NCI-H1694 treated with DMSO at 0.1 percent for 48 hours (cell line): ENCODE measurements around the gene ATP2B1.

Source experiments
- DNase-seq: peaks from one replicate; lab custom pipeline; 2025; lab: John Stamatoyannopoulos, UW

Gene ATP2B1

GRCh38 chr12:89657066-89657465, 51.6 kb downstream of the ATP2B1 start:
- no peak for DNase-seq

DNA sequence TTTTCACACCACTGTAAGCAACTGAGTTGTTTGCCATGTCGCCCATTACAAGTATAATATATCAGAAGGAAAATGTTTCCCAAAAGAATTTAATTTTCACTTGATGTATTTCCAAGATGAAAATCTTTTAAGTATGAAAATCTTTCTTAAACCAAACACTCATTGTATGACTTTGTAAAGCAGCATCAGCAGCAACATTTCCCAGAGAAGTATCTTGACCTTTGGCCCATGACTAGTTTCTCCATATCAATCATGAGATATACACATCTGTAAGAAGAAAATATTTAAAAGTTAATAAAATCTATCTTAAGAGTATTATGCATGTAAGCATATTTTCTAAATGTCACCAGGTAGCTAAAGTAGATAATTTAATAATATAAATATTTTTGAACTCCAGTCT, 52.8 kb downstream of the ATP2B1 start:
- no peak for DNase-seq

- no peak for DNase-seq
Observed at GRCh38 chr12:89651192-89651591, 57.4 kb downstream of the ATP2B1 start.

- DNase-seq, result no peak
Observed at GRCh38 chr12:89650239-89650638, 58.4 kb downstream of the ATP2B1 start.

GRCh38 chr12:89649820-89650219, 58.8 kb downstream of the ATP2B1 start:
- DNase-seq, result no peak

DNA sequence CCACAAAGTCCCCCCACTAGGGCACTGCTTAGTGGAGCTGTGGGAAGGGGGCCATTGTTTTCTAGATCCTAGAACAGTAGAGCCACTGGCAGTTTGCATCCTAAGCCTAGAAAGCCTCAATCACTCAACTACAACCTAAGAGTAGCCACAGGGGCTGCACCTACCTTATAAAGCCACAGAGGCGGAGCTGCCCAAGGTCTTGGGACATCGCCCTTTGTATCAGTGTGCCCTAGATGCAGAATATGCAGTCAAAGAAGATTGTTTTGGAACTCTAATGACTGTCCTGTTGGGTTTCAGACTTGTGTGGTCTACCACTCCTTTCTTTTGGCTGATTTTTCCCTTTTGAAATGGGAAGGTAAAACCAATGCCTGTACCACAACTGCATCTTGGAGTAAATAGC, 59.5 kb downstream of the ATP2B1 start:
- no peak for DNase-seq

DNA sequence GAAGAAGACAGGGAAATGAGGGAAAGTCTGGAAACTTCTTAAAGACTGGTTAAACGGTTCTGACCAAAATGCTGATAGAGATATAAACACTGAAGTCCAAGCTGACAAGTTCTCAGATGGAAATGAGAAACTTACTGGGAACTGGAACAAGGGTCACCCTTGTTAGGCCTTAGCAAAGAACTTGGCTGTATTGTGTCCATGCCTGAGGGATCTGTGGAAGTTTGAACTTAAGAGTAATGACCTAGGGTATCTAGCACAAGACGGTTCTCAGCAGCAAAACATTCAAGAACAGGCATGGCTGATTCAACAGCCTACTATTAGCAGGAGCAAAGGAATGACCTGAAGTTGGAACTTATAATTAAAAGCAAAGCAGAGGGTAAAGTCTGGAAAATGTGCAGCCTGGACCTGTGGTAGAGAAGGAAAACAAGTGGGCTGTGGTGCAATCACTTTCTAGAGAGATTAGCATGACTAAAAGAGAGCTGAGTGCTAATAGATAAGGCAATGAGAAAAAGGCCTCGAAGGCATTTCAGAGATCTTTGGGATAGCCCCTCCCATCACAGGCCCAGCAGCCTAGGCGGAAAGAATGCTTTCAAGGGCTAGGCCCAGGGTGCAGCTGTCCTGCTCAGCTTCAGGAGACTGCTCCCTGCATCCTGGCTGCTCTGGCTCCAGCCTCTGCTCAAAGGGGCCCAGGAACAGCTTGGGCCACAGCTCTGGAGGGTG, 60.3 kb downstream of the ATP2B1 start:
- DNase-seq, result no peak

DNA sequence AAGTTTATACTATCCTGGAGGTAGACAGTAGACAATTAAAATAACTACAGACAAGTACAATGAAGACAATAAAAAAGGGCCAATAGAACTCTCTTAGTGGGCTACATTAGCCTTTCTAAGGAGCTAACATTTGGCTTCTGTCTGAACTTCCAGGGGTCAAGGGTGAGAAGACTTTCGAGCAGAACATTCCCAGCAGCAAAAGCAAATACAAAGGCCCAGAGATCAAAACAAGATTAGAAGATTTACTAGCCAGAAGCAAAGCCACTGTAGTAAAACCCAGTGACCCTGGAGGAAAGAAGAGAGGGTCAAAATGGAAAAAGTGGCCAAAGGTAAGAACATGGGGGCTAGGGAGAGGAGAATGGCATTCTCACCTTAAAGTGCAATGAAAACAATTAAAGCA, 63.2 kb downstream of the ATP2B1 start:
- no peak for DNase-seq

- DNase-seq, result no peak
Observed at GRCh38 chr12:89642959-89643358, 65.7 kb downstream of the ATP2B1 start.

- DNase-seq, result no peak
Observed at GRCh38 chr12:89636776-89637160, 71.9 kb downstream of the ATP2B1 start.

GRCh38 chr12:89636052-89636775, 72.4 kb downstream of the ATP2B1 start:
- DNase-seq, result no peak

- DNase-seq, result no peak
Observed at GRCh38 chr12:89634508-89634907, 74.1 kb downstream of the ATP2B1 start.

DNA sequence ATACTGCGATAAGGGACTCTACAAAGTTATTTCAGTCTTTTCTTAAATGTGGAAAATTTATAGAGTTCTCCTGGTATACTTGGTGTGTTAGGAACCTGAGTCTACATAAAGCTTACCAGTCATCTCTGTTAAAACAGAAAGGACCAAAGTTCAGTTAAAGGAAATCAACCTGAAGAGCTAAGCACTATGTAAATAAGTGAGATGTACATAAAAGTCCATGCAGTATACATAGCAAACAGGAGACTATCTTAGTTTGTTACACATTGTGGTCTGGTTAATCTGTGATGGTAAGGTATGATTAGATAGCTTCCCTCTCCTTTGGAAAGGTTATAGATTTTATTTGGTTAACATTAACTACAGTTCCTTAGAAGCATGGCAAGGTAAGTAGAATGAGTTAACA, 75.9 kb downstream of the ATP2B1 start:
- no peak for DNase-seq

DNA sequence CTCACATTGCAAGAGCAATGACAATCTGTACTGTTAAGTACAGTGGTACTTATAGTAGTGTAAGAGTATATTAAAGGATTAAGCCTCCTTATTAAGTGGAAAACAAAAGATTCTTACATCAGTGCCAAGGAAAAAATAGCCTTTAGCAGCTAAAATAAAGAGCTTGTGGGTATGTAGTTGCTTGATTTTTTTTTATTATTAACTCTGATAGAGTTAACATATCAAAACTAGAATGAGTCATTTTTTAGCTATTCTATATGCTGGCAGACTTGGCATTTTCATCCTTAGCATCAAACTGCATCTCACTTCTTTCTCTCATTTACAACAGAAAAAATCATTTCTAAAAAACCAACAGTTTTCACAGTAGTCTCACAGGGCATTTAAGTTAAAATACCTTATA, 86.5 kb downstream of the ATP2B1 start:
- no peak for DNase-seq

- no peak for DNase-seq
Observed at GRCh38 chr12:89621521-89621920, 87.1 kb downstream of the ATP2B1 start.

DNA sequence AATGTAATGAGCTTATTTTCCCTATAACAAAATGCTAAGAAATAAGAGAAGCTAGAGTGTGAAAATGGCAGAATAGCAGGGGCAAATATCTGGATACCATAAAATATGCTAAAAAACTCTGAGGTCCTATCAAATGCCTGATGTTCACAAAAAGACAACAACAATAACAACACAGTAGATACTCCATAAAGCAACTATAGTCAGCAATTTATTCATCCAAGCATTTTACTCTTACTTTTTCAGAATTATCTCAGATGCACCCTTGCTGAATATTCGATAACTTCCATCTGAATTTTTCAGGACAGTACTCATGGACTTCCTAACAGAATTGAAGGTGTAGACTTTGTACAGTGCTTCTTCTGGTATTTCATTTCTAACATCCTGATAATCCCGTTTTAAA, 88.9 kb downstream of the ATP2B1 start:
- DNase-seq, result no peak

- DNase-seq, result no peak
Observed at GRCh38 chr12:89618113-89618862, 90.3 kb downstream of the ATP2B1 start.

GRCh38 chr12:89610366-89610765, 98.3 kb downstream of the ATP2B1 start:
- DNase-seq, result no peak

GRCh38 chr12:89603678-89604077, 105.0 kb downstream of the ATP2B1 start:
- no peak for DNase-seq

GRCh38 chr12:89597770-89598169, 110.9 kb downstream of the ATP2B1 start:
- DNase-seq, result no peak

GRCh38 chr12:89597210-89597609, 111.4 kb downstream of the ATP2B1 start:
- DNase-seq, result no peak

DNA sequence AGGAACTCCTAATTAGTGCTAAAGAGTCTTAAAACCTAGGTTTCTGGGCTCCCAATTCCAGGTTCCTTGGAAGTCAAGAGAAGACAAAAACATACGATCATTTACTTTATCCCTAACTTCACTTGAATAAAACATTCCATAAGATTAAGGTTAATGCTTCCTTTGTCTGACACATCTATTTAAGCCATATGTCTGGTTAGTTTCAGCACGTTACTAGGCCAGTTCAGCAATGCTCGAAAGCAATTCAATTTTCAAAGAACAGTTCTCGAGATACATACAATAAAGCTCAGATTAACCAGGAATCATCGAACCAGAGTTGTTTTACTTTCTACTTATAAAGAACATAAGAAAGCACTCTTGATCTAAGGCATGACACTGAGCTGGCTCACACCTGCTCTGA, 114.8 kb downstream of the ATP2B1 start:
- DNase-seq, result no peak

DNA sequence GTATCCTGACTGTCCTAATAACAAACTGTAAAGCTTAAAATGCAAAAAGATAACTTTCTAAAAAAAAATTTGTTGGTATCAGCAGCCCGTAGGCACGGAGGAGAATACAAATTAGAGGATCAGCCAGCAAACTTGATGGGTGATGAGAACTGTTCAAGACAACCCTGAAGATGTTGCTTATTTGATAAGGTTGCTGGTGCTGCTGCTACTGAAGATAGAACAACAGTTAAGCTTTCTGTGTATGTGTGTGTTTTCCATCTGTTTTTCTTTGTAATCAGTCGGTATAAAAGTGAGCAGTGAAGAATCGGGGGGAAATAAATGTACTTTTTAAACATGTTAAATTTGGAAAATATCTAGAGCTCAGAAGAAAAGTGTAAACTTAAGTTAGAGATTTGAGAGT, 115.4 kb downstream of the ATP2B1 start:
- DNase-seq, result no peak
